H1 (cell line): ENCODE measurements around the gene STX2. TPM values are rescaled to one million over a fixed set of nuclear protein-coding genes. Genes with fewer than 3 reads are reported as not detected.

ENCODE experiments used
- CTCF ChIA-PET: fragments of 300-600 bp; sonication (Branson Sonifier 250); formaldehyde crosslinking; loops from one replicate; lab custom pipeline; 2021; ENCODE audit not compliant: partially characterized antibody; lab: Charles Lee
- POLR2A ChIA-PET: fragments of 300-600 bp; sonication (Branson Sonifier 250); formaldehyde crosslinking; loops from one replicate; lab custom pipeline; 2021; ENCODE audit warnings: inconsistent platforms; ENCODE audit not compliant: partially characterized antibody; lab: Charles Lee
- DNase-seq, 2 experiments: peaks; one replicate each; pipeline versions ENCODE4 v3.0.0 to v3.0.0-alpha.2; 2010 to 2022; ENCODE audit warnings: low spot score in 2 of 2, low read depth in 1 of 2, mixed read lengths in 1 of 2
- FAIRE-seq: peaks from 2 replicates; lab custom pipeline; 2011; peaks lifted over from hg19 to GRCh38; lab: Jason Lieb, UNC
- H2AFZ ChIP-seq: 2 replicates; pipeline ENCODE4 v1.8.1; 2012; ENCODE audit warnings: low read length, inconsistent platforms
- H2AK5ac ChIP-seq: 2 replicates; pipeline ENCODE4 v1.6.1; 2013; ENCODE audit warnings: low read depth, low read length
- H2BK120ac ChIP-seq: replicated peaks from 2 replicates; pipeline ENCODE3; 2013; ENCODE audit warnings: low read depth, low read length, inconsistent platforms
- H2BK12ac ChIP-seq: 2 replicates; pipeline ENCODE4 v1.6.1; 2013; ENCODE audit warnings: low read depth, low read length
- H2BK15ac ChIP-seq: 2 replicates; pipeline ENCODE4 v1.6.1; 2013; ENCODE audit warnings: low read length
- H2BK20ac ChIP-seq: 2 replicates; pipeline ENCODE4 v1.6.1; 2013; ENCODE audit warnings: low read length
- H2BK5ac ChIP-seq: 2 replicates; pipeline ENCODE4 v1.6.1; 2013; ENCODE audit warnings: low read depth, low read length
- H3K14ac ChIP-seq: 2 replicates; pipeline ENCODE4 v1.6.1; 2013; ENCODE audit warnings: inconsistent platforms; ENCODE audit not compliant: insufficient read length
- H3K18ac ChIP-seq: 2 replicates; pipeline ENCODE4 v1.6.1; 2013; ENCODE audit warnings: low read length; ENCODE audit errors: extremely low read depth
- H3K23ac ChIP-seq: 2 replicates; pipeline ENCODE4 v1.6.1; 2013; ENCODE audit warnings: inconsistent platforms; ENCODE audit not compliant: insufficient read length
- H3K23me2 ChIP-seq: 2 replicates; pipeline ENCODE4 v1.6.1; 2013; ENCODE audit warnings: low read depth, low read length
- H3K27ac ChIP-seq: 2 replicates; pipeline ENCODE4 v1.6.1; 2011; ENCODE audit warnings: low read depth, low read length, inconsistent platforms
- H3K27me3 ChIP-seq, 4 experiments: replicated peaks in 1 of 4; 1 replicate in 1 of 4; 2 replicates in 3 of 4; pipeline versions ENCODE4 v1.6.1 to v1.8.1; 2011 to 2013; ENCODE audit warnings: low read length in 3 of 4, mild to moderate bottlenecking in 3 of 4, inconsistent platforms in 2 of 4, mixed read lengths in 2 of 4, moderate library complexity in 1 of 4; ENCODE audit not compliant: control insufficient read depth in 3 of 4, insufficient read depth in 3 of 4; ENCODE audit errors: extremely low read depth in 1 of 4
- H3K36me3 ChIP-seq, 4 experiments: 2 replicates each; pipeline versions ENCODE4 v1.6.1 to v1.8.1; 2011 to 2013; ENCODE audit warnings: mild to moderate bottlenecking in 4 of 4, low read length in 3 of 4, moderate library complexity in 2 of 4, control low read depth in 1 of 4, inconsistent platforms in 1 of 4; ENCODE audit not compliant: insufficient read depth in 4 of 4, control insufficient read depth in 2 of 4
- H3K4ac ChIP-seq: replicated peaks from 2 replicates; pipeline ENCODE3; 2013; ENCODE audit warnings: low read length, low read depth, mixed read lengths, inconsistent platforms; ENCODE audit not compliant: insufficient read length
- H3K4me1 ChIP-seq, 4 experiments: replicated peaks in 1 of 4; 1 replicate in 1 of 4; 2 replicates in 3 of 4; pipeline versions ENCODE4 v1.6.1 to v1.8.1; 2011 to 2013; ENCODE audit warnings: low read length in 3 of 4, inconsistent platforms in 2 of 4, mixed read lengths in 1 of 4; ENCODE audit not compliant: insufficient read depth in 4 of 4, control insufficient read depth in 3 of 4
- H3K4me2 ChIP-seq, 2 experiments: 2 replicates each; pipeline versions ENCODE4 v1.6.1 to v1.8.1; 2011 to 2013; ENCODE audit warnings: low read depth in 2 of 2, low read length in 2 of 2, control low read depth in 1 of 2, inconsistent platforms in 1 of 2, mild to moderate bottlenecking in 1 of 2; ENCODE audit not compliant: insufficient read depth in 1 of 2
- H3K4me3 ChIP-seq, 4 experiments: fragments of 200-600, 300-600 bp in 1 of 4; sonication (generic), shearing (Covaris generic), sonication (Bioruptor Twin) in 1 of 4; 2 replicates each; pipeline versions ENCODE4 v1.5.1 to v1.8.1; 2011 to 2016; ENCODE audit warnings: low read length in 4 of 4, low read depth in 3 of 4, control low read depth in 2 of 4, inconsistent platforms in 2 of 4, mild to moderate bottlenecking in 2 of 4, mixed read lengths in 1 of 4, moderate library complexity in 1 of 4; ENCODE audit not compliant: insufficient read depth in 2 of 4; ENCODE audit errors: extremely low read depth in 1 of 4
- H3K56ac ChIP-seq: replicated peaks from 2 replicates; pipeline ENCODE3; 2013; ENCODE audit warnings: low read depth, mild to moderate bottlenecking, mixed read lengths, low read length, inconsistent platforms; ENCODE audit not compliant: insufficient read length
- H3K79me1 ChIP-seq: 2 replicates; pipeline ENCODE4 v1.6.1; 2013; ENCODE audit warnings: low read depth, low read length, control low read depth
- H3K79me2 ChIP-seq, 2 experiments: 2 replicates each; pipeline versions ENCODE4 v1.6.1 to v1.8.1; 2012 to 2013; ENCODE audit warnings: low read length in 2 of 2, mild to moderate bottlenecking in 2 of 2, inconsistent platforms in 1 of 2; ENCODE audit not compliant: insufficient read depth in 2 of 2, control insufficient read depth in 1 of 2
- H3K9ac ChIP-seq, 4 experiments: replicated peaks in 1 of 4; 1 replicate in 1 of 4; 2 replicates in 3 of 4; pipeline versions ENCODE4 v1.6.1 to v1.8.1; 2011 to 2013; ENCODE audit warnings: low read depth in 3 of 4, low read length in 3 of 4, control low read depth in 2 of 4, mild to moderate bottlenecking in 2 of 4, moderate library complexity in 2 of 4, inconsistent platforms in 1 of 4; ENCODE audit errors: extremely low read depth in 1 of 4
- H3K9me3 ChIP-seq, 2 experiments: 2 replicates each; pipeline versions ENCODE4 v1.6.1 to v1.8.1; 2012 to 2013; ENCODE audit warnings: mild to moderate bottlenecking in 2 of 2, moderate library complexity in 2 of 2, control low read depth in 1 of 2, inconsistent platforms in 1 of 2, low read depth in 1 of 2, low read length in 1 of 2, mixed read lengths in 1 of 2; ENCODE audit not compliant: insufficient read depth in 2 of 2
- H4K20me1 ChIP-seq, 2 experiments: replicated peaks in 1 of 2; 2 replicates each; pipeline versions ENCODE3 to v1.8.1; 2011 to 2013; ENCODE audit warnings: inconsistent platforms in 2 of 2, low read length in 2 of 2, mild to moderate bottlenecking in 1 of 2; ENCODE audit not compliant: insufficient read depth in 2 of 2, control insufficient read depth in 1 of 2
- H4K5ac ChIP-seq: 2 replicates; pipeline ENCODE4 v1.6.1; 2013; ENCODE audit warnings: low read length, low read depth, mixed read lengths, inconsistent platforms; ENCODE audit not compliant: insufficient read length
- H4K8ac ChIP-seq: 2 replicates; pipeline ENCODE4 v1.8.0; 2013; ENCODE audit warnings: mild to moderate bottlenecking, moderate library complexity, low read length, inconsistent platforms; ENCODE audit not compliant: insufficient read depth; ENCODE audit errors: extremely low read depth
- H4K91ac ChIP-seq: replicated peaks from 2 replicates; pipeline ENCODE3; 2013; ENCODE audit warnings: low read length, mixed read lengths, inconsistent platforms; ENCODE audit not compliant: insufficient read length
- CREB1 ChIP-seq: IDR thresholded peaks from 2 replicates; pipeline ENCODE4 v1.6.1; 2012; ENCODE audit warnings: inconsistent platforms
- KDM1A ChIP-seq: fragments of 200-600, 300-600 bp; sonication (generic); IDR thresholded peaks from 2 replicates; pipeline ENCODE4 v1.7.1; 2016; ENCODE audit warnings: mild to moderate bottlenecking, low read length, borderline replicate concordance
- SAP30 ChIP-seq: fragments of 300-600 bp; sonication (generic); IDR thresholded peaks from 2 replicates; pipeline ENCODE4 v1.7.1; 2012; ENCODE audit warnings: low read length, moderate library complexity, mild to moderate bottlenecking, inconsistent platforms; ENCODE audit not compliant: insufficient read depth, insufficient replicate concordance
- ZNF274 ChIP-seq: IDR thresholded peaks from 2 replicates; pipeline ENCODE4 v1.7.0; 2012; ENCODE audit warnings: low read length, borderline replicate concordance; ENCODE audit errors: extremely low read depth
- WGBS, 2 experiments: shearing (Covaris generic) in 1 of 2; methylation state at CpG; one replicate each; pipeline versions ENCODE4 v1.1.6 to v1.1.7; 2013 to 2015; ENCODE audit warnings: low lambda C conversion rate in 2 of 2, mixed read lengths in 2 of 2, inconsistent platforms in 1 of 2, low coverage in 1 of 2, missing lambda C conversion rate in 1 of 2; ENCODE audit not compliant: insufficient replicate concordance in 2 of 2, insufficient coverage in 1 of 2, insufficient read length in 1 of 2; ENCODE audit errors: extremely low coverage in 1 of 2, missing lambda C conversion rate in 1 of 2; 5-methylcytosine and 5-hydroxymethylcytosine counted together
- polyA plus RNA-seq, 7 experiments: library from polyadenylated mRNA; depleted of rRNA in 3 of 7; stranded (reverse) in 5 of 7; unstranded in 2 of 7; fragments of >200 nt in 5 of 7; fragments of 200-250 nt in 2 of 7; gene quantifications; 1 replicate in 5 of 7; 2 replicates in 1 of 7; 4 replicates in 1 of 7; pipeline versions ENCODE4 v1.2.1 to v1.2.3, GENCODE V29; 2011 to 2013; ENCODE audit warnings: missing spikeins in 2 of 7, mixed read lengths in 2 of 7
- total RNA-seq: library from RNA; stranded (reverse); fragmentation: NEBNext Ultra II Directional; extraction: Animal tissue kit (Norgen Biotek cat#: 25700); gene quantifications from 2 replicates; pipeline ENCODE4 v1.2.1, GENCODE V29; 2021
- TF ChIP-seq, protein P1 (sequence below): IDR thresholded peaks from 2 replicates; pipeline ENCODE4 v1.6.1; 2011; ENCODE audit warnings: low read depth, mild to moderate bottlenecking, low read length; ENCODE audit not compliant: insufficient read depth

STX2 gene
- total and polyA plus RNA-seq, 2 of the 8 experiments (the other 6 are each of a cell fraction or from before 2014, with no cell fraction given), result 20.0 to 26.3 TPM

DNA sequence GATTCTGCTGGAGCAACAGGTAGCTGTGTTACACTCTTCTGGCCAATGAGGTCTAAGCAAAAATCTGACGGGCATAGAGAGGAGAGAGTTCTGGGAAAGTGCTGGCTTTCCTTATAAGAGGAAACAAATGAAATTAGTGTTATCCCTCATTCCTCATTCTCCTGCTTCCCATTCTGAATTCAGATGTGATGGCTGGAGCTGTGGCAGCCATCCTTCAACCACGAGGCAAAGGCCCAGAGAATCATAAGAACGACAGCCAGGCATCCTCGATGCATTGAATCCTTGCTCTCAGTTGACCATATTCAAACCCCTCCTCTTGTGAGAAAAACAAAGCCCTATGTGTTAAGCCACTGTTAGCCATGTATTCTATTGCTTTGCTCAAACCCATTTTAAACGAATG lies 95.4 kb downstream of the STX2 start:
- Histone ChIP-seq H3K23ac (no peak overlapping the region), H4K20me1 (peaks cover 0 to 1% of the 10 kb centered on the region in 2 experiments), H3K23me2 (no peaks in the 10 kb centered on the region), H2AK5ac (no peak overlapping the region), H3K56ac (no peak overlapping the region), H3K14ac (no peak overlapping the region), H3K4me2 (no peak overlapping the region), H2BK12ac (no peak overlapping the region), H3K4me1 (no peaks in the 10 kb centered on the region; a peak in 1 of 7 replicates), H3K18ac (no peak overlapping the region), H2BK15ac (no peak overlapping the region), H3K79me2 (no peaks in the 10 kb centered on the region), H4K8ac (no peak overlapping the region), H3K79me1 (no peaks in the 10 kb centered on the region), H3K9ac (no peak overlapping the region), H2BK120ac (no peak overlapping the region), H2BK5ac (no peak overlapping the region), H2AFZ (no peak overlapping the region), H3K9me3 (no peaks in the 10 kb centered on the region), H4K5ac (no peak overlapping the region), H3K27me3 (no peaks in the 10 kb centered on the region), H2BK20ac (no peak overlapping the region), H3K4me3 (no peak overlapping the region), H3K27ac (no peak overlapping the region), H3K4ac (no peak overlapping the region), H4K91ac (no peak overlapping the region), H3K36me3 (no peaks in the 10 kb centered on the region)
- ChIA-PET CTCF (interaction anchor here (0.8 to 1.2 kb wide), 3 partner anchors 9 to 696 kb away, joined by 3 to 4 read pairs (median 3); no protein-coding TSS in a partner anchor), POLR2A (no interaction called here)
- DNase-seq (no peak), FAIRE-seq (no peak)
- WGBS, 2 experiments, result 89% methylated on average over 5 of the region's 5 CpGs; no CpG with 5 or more reads in 1 of the 2 experiments
- peak; percentile 39; the same call in 1 of the 2 replicates for TF ChIP-seq KDM1A
- TF ChIP-seq ZNF274, result no peak
- TF ChIP-seq, protein P1, sequence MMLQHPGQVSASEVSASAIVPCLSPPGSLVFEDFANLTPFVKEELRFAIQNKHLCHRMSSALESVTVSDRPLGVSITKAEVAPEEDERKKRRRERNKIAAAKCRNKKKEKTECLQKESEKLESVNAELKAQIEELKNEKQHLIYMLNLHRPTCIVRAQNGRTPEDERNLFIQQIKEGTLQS, result no peak
- TF ChIP-seq SAP30, result no peak
- TF ChIP-seq CREB1, result no peak
